ENCODE measurements around the gene AKR1E2.

The AKR1E2 gene

DNA sequence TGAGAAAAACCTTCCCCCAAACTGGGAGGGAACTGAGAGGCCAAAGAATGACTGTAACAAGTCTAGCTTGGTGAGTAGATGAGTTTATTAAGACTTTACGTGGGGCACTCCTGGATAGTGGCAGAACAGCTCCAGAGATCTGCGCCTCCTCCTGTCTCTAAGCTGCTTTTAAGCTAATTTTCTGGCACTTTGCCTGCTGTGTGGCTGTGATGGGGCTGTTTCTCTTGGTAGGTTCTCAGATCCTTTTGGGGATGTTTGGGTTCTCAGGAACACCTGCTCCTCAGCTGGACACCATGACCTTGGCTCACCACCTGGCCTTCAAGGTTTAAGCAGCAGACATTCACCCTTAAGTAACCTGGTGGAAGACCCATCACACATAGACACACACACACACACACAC, 68.3 kb downstream of the AKR1E2 start:
- Histone ChIP-seq H3K4me2 (no peak overlapping the region), H3K27me3 (ENCODE audit: insufficient read depth, low read depth) (no peaks in the 10 kb centered on the region), H3K4me1 (ENCODE audit: low read depth, poor library complexity, severe bottlenecking) (no peaks in the 10 kb centered on the region), H3K79me2 (ENCODE audit: insufficient read depth, low read depth) (no peaks in the 10 kb centered on the region), H3K4me3 (IDR thresholded peaks at IDR 0.05; ENCODE audit: insufficient read depth, low read depth, low read length) (no peak overlapping the region), H3K9ac (no peak overlapping the region), H2AFZ (ENCODE audit: low read depth) (no peak overlapping the region), H3K36me3 (ENCODE audit: insufficient read depth) (no peaks in the 10 kb centered on the region), H4K20me1 (ENCODE audit: insufficient read depth) (no peaks in the 10 kb centered on the region), H3K27ac (no peak overlapping the region)
- TF ChIP-seq, protein P1, sequence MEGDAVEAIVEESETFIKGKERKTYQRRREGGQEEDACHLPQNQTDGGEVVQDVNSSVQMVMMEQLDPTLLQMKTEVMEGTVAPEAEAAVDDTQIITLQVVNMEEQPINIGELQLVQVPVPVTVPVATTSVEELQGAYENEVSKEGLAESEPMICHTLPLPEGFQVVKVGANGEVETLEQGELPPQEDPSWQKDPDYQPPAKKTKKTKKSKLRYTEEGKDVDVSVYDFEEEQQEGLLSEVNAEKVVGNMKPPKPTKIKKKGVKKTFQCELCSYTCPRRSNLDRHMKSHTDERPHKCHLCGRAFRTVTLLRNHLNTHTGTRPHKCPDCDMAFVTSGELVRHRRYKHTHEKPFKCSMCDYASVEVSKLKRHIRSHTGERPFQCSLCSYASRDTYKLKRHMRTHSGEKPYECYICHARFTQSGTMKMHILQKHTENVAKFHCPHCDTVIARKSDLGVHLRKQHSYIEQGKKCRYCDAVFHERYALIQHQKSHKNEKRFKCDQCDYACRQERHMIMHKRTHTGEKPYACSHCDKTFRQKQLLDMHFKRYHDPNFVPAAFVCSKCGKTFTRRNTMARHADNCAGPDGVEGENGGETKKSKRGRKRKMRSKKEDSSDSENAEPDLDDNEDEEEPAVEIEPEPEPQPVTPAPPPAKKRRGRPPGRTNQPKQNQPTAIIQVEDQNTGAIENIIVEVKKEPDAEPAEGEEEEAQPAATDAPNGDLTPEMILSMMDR (conservative IDR thresholded peaks at IDR 0.05; ENCODE audit: low read depth, low read length), result no peak
